ENCODE measurements around the gene IL1RAPL1. TPM values are rescaled to one million over a fixed set of nuclear protein-coding genes. Genes with fewer than 3 reads are reported as not detected.

IL1RAPL1 gene
- total RNA-seq, 1 experiment from 2014 or later, result not detected

DNA sequence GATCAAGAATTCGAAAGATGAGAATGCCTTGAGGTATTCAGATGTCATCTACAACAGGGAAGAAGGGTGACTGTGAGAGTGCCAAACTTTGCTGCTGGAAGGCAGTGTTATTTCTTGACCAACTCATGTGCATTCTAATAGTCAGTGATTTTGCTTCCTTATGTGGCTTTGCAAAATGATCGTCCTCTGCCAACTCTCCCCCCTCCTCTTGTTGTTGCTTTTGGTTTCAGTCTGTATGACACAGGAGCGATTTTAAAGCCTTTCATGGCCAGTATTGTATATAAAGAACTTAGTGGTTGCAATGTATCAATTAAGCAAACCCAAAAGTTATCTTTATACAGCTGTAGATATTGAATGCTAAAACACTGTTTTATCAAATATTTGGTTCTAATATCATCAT is 379.1 kb downstream of the IL1RAPL1 start:
- no TSS peak for BruUV-seq (replicated peaks)
- intact Hi-C loops (cut with micrococcal nuclease), result no loop called here
- H3K27me3 Mint-ChIP-seq (ENCODE audit: insufficient read depth, unreplicated experiment), result no peaks in the 10 kb centered on the region
- H3K4me3 Mint-ChIP-seq (ENCODE audit: unreplicated experiment), result no peak overlapping the region
- peak; percentile 0 for DNase-seq (ENCODE audit: unreplicated experiment)
- ChIA-PET POLR2A (interaction anchor here (0.6 kb wide), 1 partner anchor 1386 kb away, joined by 4 read pairs; no protein-coding TSS in a partner anchor), CTCF (interaction anchor here (0.7 kb wide), 1 partner anchor 8 kb away, joined by 3 read pairs; no protein-coding TSS in a partner anchor)
- no peaks in the 10 kb centered on the region for H3K4me1 Mint-ChIP-seq (ENCODE audit: insufficient read depth, unreplicated experiment)
- H3K27ac Mint-ChIP-seq (ENCODE audit: low read depth, unreplicated experiment), result no peak overlapping the region
- peaks cover 1% of the 10 kb centered on the region for H3K9me3 Mint-ChIP-seq (ENCODE audit: unreplicated experiment)
- TF ChIP-seq, protein P1, sequence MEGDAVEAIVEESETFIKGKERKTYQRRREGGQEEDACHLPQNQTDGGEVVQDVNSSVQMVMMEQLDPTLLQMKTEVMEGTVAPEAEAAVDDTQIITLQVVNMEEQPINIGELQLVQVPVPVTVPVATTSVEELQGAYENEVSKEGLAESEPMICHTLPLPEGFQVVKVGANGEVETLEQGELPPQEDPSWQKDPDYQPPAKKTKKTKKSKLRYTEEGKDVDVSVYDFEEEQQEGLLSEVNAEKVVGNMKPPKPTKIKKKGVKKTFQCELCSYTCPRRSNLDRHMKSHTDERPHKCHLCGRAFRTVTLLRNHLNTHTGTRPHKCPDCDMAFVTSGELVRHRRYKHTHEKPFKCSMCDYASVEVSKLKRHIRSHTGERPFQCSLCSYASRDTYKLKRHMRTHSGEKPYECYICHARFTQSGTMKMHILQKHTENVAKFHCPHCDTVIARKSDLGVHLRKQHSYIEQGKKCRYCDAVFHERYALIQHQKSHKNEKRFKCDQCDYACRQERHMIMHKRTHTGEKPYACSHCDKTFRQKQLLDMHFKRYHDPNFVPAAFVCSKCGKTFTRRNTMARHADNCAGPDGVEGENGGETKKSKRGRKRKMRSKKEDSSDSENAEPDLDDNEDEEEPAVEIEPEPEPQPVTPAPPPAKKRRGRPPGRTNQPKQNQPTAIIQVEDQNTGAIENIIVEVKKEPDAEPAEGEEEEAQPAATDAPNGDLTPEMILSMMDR (IDR thresholded peaks at IDR 0.05; ENCODE audit: unreplicated experiment), result no peak
- no peaks in the 10 kb centered on the region for H3K36me3 Mint-ChIP-seq (ENCODE audit: insufficient read depth, unreplicated experiment)

- TF ChIP-seq, protein P1 (IDR thresholded peaks at IDR 0.05; ENCODE audit: unreplicated experiment), result no peak
- peaks cover 15% of the 10 kb centered on the region for H3K9me3 Mint-ChIP-seq (ENCODE audit: unreplicated experiment)
- H3K27ac Mint-ChIP-seq (ENCODE audit: low read depth, unreplicated experiment), result no peak overlapping the region
- H3K36me3 Mint-ChIP-seq (ENCODE audit: insufficient read depth, unreplicated experiment), result no peaks in the 10 kb centered on the region
- DNase-seq (ENCODE audit: unreplicated experiment), result no peak
- no peaks in the 10 kb centered on the region for H3K4me1 Mint-ChIP-seq (ENCODE audit: insufficient read depth, unreplicated experiment)
- ChIA-PET POLR2A (no interaction called here), CTCF (interaction anchor here (1.3 kb wide), 1 partner anchor 11 kb away, joined by 4 read pairs; no protein-coding TSS in a partner anchor)
- intact Hi-C loops (cut with micrococcal nuclease), result no loop called here
- H3K27me3 Mint-ChIP-seq (ENCODE audit: insufficient read depth, unreplicated experiment), result peaks cover 11% of the 10 kb centered on the region
- no TSS peak for BruUV-seq (replicated peaks)
- H3K4me3 Mint-ChIP-seq (ENCODE audit: unreplicated experiment), result no peak overlapping the region
Measured at GRCh38 chrX:28969126-28969525, 381.9 kb downstream of the IL1RAPL1 start.

DNA sequence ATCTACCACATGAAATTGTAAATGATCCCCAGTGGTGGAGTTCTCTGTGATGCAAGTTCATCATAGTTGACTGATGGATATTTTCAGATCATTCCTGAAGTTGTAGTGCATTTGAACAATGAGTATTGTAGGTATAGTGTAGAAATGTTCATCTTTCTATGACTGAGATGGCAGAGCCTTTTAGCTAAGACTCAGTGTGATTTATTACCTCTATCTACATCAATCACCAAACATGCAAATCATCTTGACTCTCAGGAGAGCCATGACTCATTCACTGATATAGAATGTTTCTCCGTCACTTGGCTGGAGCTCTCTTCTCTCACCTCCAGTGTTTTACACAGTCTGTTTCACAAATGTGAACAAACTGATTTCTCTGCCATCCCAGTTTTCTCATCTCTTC is 392.6 kb downstream of the IL1RAPL1 start:
- Mint-ChIP-seq H3K36me3 (ENCODE audit: insufficient read depth, unreplicated experiment) (no peaks in the 10 kb centered on the region), H3K9me3 (ENCODE audit: unreplicated experiment) (peaks cover 6% of the 10 kb centered on the region), H3K4me1 (ENCODE audit: insufficient read depth, unreplicated experiment) (no peaks in the 10 kb centered on the region), H3K4me3 (ENCODE audit: unreplicated experiment) (no peak overlapping the region), H3K27me3 (ENCODE audit: insufficient read depth, unreplicated experiment) (no peaks in the 10 kb centered on the region), H3K27ac (ENCODE audit: low read depth, unreplicated experiment) (no peak overlapping the region)
- DNase-seq (ENCODE audit: unreplicated experiment), result peak; percentile 4
- intact Hi-C loops (cut with micrococcal nuclease), result no loop called here
- POLR2A ChIA-PET, result interaction anchor here (0.6 kb wide), 1 partner anchor 243 kb away, joined by 3 read pairs; no protein-coding TSS in a partner anchor
- TF ChIP-seq, protein P1 (IDR thresholded peaks at IDR 0.05; ENCODE audit: unreplicated experiment), result no peak
- BruUV-seq (replicated peaks), result no TSS peak
- CTCF ChIA-PET, result no interaction called here

DNA sequence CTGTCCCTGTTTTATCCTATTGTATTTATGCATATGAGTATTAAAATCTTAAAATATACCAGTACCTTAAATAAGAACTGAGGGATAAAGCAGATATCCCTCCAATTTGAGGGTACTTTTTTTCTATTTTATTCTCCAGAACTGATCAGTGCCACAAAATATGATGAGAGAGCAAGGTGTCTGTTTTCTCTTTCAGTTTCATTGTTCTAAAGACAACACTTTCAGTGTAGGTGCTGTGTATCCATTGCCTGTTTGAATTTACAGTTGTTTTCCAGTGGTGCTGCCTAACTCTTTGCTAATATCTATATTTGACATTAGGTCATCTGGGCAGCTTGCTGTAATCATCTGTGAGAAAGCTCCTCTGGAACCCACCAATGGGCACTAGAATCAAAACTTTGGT is 394.7 kb downstream of the IL1RAPL1 start:
- no TSS peak for BruUV-seq (replicated peaks)
- Mint-ChIP-seq H3K27ac (ENCODE audit: low read depth, unreplicated experiment) (no peak overlapping the region), H3K27me3 (ENCODE audit: insufficient read depth, unreplicated experiment) (no peaks in the 10 kb centered on the region), H3K9me3 (ENCODE audit: unreplicated experiment) (peaks cover 6% of the 10 kb centered on the region), H3K4me3 (ENCODE audit: unreplicated experiment) (no peak overlapping the region), H3K4me1 (ENCODE audit: insufficient read depth, unreplicated experiment) (no peaks in the 10 kb centered on the region), H3K36me3 (ENCODE audit: insufficient read depth, unreplicated experiment) (no peaks in the 10 kb centered on the region)
- ChIA-PET POLR2A (no interaction called here), CTCF (no interaction called here)
- TF ChIP-seq, protein P1 (IDR thresholded peaks at IDR 0.05; ENCODE audit: unreplicated experiment), result no peak
- intact Hi-C loops (cut with micrococcal nuclease), result no loop called here
- no peak for DNase-seq (ENCODE audit: unreplicated experiment)

All from MCF 10A (cell line).